NCI-H2107 treated with DMSO at 0.1 percent for 48 hours (cell line): Measurements from ENCODE around the gene TOP3A.
"Not testable (repeated sequence)": the region's sequence is repeated elsewhere in the genome, so short reads cannot be mapped to it uniquely, and the experiment has no call there.

Source experiments
- DNase-seq: peaks from one replicate; lab custom pipeline; 2025; ENCODE audit not compliant: unreplicated experiment; lab: John Stamatoyannopoulos, UW

TOP3A gene

DNA sequence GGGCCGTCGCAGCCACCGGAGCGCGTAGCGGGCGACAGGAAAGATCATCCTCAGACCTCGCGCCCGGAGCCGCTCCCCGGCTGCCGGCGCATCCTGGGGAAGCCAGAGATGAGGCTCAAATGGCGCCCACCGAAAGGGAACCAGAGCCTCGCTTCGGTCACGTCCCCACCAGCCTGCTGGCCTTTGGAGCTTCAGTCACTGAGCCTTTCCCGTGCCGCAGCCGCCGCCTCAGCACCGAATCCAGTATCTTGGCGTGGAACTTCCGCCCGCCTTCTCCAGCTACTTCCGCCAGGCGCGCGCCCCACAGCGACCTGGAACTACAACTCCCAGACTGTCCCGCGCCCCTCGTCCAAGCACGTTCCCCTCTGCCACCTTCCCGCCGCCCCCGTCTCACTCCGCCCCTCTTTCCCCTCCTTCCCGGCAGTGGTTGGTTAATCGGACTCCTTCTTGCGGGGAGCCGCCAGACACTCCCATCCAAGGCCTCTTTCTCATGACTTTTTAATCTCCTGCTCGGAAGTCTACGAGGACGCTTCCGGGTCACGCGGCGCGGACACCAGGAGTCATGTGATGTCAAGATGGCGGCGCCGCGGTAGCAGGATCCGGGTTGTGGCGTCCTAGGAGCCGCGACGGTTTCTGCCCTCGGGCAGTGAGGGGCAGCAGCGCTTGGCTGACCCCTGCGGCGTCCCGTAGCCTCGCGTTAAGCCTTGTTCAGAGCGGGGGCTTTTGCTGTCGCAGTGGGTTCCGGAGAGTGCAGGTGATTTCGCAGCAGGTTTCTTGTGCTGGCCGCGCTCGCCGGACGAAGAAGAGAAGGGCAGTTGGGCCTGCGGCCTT is at the start of gene TOP3A, which contains the start of gene SMCR8:
Gene TOP3A, minus strand, starts transcription at position 264 of the 831 bp plus-strand sequence. Its CDS starts 216 bp downstream, at position 48.
Gene SMCR8, plus strand, starts transcription at position 563 of the 831 bp plus-strand sequence. CDS start 497 bp downstream, outside the sequence.
- peak; percentile 83 for DNase-seq

DNA sequence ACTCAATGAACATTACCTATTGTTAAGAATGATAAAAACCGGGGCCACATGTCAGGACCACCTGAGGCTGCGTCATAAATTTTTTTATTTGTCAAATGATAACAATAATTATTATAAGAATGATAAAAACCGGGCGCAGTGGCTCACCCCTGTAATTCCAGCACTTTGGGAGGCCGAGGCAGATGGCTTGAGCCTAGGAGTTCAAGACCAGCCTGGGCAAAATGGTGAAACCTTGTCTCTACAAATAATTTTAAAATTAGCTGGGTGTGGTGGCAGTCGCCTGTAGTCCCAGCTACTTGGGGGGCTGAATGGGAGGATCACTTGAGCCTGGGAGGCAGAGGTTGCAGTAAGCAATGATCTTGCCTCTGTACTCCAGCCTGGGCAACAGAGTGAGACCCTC is 49.4 kb upstream of the TOP3A start:
- DNase-seq, result no peak

DNA sequence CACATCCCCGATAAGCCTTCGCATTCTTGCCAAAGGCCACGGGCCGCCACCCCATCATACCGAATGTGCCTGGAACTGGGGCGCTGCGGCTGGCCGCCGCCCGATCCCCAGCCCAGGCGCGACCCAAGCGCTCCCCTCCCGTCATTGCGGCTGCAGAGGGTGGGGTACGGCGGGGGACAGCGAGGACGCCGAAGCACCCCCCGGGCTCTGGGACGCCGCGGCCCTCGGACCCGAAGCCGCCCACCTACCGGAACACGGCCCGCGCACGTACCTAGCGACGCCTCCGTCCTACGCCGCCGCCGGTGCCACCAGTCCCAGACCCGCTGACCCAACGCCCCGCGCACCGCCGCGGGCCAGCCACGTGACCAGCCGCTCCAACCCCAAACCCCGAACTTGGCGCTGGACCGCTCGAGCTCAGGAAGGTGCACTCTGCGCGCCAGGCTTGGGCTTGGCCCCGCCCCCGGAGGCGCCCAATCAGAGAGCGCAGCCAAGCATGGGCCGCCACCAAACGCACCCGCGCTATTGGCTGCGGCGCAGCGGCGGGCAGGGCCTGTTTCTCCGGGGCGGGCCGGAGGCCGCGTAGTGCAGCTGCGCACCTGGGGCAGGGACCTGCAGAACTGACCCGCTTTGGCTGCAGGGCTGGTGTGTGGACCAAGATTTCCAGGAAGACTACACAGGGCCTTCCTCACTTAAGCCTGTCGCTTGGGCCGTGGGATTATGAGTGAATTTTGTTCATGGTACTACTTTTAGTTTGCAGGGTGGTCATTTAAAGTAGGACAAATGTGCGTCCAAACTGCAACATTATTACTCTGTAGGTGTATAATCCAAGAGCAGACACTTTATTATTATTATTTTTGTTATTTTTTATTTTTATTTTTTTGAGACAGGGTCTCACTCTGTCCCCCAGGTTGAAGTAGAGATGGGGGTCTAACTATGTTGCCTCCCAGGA is 48.6 kb upstream of the TOP3A start, which contains the start of gene SHMT1:
Gene SHMT1, minus strand, starts transcription at position 450 of the 949 bp plus-strand sequence. CDS start 7,569 bp downstream, outside the sequence.
- DNase-seq, result peak; percentile 51

GRCh38 chr17:18362698-18363100 is 47.9 kb upstream of the TOP3A start:
- DNase-seq, result no peak

DNA sequence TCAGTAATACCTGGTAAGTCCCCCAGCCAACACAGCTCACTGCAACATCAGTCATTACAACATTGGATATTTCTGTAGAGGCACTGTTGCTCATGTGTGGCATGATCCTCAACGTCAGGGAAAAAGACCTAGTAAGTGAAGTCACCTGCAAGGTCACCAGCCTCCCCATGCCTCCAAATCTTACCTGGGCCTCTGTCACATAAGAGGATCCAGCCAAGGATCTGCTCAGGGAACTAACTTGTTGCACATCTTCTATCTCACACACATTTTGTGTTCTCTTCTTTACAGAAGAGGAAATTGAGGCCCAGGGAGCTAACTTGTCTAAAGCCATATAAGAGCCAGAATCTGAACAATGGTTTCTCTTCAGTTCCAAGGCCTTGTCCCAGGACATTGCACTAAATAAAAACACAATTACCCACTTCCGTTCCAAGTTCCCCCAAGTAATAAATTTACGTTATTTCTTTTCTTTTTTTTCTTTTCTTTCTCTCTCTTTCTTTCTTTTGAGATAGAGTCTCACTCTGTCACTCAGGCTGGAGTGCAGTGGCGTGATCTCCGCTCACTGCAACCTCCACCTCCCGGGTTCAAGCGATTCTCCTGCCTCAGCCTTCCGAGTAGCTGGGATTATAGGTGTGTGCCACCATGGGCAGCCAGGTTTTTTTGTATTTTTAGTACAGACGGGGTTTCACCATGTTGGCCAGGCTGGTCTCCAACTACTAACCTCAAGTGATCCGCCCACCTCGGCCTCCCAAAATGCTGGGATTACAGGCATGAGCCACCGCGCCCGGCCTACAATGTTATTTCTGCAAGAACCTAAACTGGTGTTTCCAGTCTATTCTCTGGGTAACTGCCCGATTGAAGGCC is 47.3 kb upstream of the TOP3A start:
- DNase-seq, result no peak

DNA sequence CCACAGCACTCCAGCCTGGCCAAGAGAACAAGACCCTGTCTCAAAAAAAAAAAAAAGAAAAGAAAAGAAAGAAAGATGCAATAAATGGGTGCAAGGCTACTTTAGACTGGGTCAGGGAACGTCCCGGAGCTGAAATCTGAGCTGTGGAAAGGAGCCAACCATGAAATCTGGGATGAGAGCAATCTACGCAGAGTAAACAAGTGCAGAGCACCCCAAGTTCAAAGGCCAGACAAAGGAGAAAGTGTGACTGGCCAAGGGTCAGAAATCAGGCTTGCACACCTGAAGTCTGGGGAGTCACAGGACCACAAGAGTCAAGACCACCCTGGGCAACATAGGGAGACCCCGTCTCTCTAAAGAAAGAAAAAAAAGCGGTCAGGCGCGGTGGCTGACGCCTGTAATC is 45.7 kb upstream of the TOP3A start:
- no peak for DNase-seq

DNA sequence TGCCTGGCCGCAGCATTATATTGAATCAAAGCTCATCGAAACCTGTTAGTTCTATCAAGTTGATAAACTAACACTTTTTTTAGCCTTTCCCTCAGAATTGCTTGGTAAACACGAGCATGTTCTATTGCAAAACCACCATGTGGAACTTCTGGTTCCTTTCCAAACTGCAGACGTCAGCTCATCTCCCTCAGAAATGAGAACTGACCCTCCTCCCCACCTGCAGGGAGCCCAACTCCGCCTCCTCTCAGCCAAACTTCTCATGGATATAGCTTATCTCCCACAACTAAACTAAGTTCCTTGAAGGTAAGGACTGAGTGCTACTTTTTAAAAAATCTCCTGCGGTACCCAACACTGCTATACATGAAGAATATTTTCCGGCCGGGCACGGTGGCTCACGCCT is 41.8 kb upstream of the TOP3A start:
- DNase-seq, result no peak

DNA sequence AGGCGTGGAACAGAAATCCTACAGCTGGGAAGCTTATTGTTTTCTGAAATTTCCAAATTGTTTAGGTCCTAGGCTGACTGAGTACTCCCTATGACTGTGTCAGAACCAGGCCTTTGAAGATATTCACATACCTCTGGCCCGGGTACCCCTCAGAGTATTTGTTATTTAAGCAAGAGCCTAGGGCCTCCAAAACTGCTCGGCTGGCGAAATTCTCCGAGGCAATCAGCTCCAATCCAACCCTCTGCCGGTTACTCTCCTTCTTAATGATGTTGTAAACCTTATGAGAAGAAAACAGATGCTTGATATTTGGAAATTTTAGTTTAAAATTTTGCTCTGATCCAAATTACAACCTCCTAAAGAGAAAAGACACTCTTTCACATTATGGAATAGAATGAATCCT is 38.7 kb upstream of the TOP3A start:
- DNase-seq, result no peak

DNA sequence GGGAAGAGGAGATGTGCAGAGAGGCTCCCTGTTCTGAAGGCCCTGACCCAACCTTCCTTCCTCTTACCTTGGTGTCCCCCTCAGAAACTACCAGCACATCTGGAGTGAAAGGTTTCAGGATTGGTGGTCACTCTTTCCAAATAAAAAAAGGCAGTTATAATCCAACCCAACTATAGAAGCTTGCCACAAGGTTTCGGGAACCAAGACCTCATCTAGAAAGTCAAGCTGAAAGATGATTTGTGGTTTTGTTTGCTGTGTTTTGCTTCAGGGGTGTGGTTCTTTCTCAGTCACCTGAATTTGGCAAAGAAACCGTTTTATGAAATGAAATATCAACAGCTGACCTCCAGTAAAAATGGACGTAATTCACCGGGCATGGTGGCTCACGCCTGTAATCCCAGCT is 29.2 kb upstream of the TOP3A start:
- no peak for DNase-seq

DNA sequence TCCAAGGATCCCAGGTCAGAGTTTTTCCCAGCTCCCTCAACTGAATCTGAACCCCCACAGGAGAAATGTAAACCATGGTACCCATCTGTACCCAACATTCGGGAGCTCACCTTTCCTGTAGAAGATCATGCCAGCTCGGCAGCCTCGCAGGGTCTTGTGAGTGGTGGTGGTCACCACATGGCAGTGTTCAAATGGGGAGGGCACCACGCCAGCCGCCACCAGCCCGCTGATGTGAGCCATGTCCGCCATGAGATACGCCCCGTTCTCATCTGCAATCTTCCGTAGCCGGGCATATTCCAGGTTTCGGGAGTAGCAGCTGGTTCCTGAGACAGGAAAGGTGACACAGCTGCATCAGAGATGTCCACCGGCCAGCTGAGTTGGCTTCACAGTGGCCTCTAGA is 25.1 kb upstream of the TOP3A start:
- no peak for DNase-seq

DNA sequence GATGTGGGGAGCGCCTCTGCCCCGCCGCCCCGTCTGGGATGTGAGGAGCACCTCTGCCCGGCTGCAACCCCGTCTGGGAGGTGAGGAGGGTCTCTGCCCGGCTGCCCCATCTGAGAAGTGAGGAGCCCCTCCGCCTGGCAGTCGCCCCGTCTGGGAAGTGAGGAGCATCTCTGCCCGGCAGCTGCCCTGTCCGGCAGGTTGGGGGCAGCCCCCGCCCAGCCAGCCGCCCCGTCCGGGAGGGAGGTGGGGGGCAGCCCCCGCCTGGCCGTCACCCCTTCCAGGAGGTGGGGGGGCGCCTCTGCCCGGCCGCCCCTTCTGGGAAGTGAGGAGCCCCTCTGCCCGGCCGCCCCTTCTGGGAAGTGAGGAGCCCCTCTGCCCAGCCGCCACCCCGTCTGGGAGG is 23.4 kb upstream of the TOP3A start:
- not testable (repeated sequence) for DNase-seq

DNA sequence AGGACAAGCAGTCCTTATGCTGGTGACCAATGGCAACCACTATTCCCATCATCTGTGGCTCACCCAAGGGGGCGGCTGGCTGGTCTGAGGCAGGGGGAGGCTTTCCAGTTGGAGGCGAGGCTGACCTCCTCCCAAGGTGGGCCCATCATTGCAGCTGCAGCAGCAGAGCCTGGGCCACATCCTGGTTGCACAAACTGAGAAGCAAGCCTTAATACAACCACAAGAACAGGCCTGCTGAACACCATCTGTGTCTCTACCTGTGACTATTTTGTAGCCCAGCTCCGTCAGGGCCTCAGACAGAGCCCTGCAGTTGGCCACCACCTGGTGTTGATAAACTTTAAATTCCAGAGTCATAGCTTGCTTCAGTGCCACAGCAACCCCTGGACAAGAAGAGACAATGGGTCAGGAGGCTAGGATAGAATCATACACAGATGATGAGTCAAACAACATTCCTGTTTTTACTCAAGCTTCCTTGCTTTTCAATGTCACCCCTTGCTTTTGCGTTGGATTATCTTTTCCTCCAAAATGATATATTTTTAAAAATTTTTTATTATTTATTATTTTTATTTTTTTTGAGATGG is 18.2 kb upstream of the TOP3A start:
- DNase-seq, result no peak

DNA sequence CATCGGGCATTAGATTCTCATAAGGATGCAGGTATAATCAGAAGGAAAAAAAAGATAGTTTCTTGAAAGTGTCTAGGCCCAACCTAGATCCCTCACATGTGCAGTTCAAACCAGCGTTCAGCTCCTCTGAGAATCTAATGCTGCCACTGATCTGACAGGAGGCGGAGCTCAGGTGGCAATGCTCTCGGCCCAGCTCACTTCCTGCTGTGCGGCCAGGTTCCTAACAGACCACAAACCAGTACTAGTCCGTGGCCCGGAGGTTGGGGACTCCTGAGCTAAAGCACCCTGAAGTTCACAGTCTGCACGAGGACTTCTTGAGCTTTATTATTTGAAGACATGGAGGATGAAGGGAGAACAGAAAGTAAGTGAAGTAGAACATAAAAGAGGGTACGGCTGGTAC is 17.1 kb upstream of the TOP3A start:
- no peak for DNase-seq

DNA sequence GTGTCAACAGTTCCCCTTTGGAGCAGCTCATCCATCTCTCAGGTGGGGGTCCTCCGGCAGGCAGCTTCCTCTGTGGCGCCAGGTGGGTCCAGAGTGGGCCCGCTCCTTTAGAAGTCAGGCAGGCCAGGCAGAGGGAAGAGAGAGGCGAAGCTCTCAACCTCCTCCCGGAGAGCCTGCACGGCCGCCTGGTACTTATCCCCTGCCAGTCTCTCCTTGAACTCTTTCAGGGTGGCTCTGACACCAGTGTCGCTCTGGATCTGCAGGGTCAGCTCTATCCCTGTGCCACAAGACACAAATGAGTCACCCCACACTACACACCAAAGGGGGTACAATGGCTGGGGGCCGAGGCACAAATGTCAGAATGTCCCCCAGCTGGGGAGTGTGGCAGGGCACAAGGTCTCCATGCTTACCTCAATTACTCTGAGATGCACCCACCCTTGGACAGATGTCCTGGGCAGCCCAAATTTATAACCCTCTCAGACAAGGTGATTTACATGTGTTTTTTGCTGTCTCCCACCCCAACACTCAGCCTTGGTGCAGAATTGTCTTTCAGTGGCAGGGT is 13.9 kb upstream of the TOP3A start:
- DNase-seq, result no peak

DNA sequence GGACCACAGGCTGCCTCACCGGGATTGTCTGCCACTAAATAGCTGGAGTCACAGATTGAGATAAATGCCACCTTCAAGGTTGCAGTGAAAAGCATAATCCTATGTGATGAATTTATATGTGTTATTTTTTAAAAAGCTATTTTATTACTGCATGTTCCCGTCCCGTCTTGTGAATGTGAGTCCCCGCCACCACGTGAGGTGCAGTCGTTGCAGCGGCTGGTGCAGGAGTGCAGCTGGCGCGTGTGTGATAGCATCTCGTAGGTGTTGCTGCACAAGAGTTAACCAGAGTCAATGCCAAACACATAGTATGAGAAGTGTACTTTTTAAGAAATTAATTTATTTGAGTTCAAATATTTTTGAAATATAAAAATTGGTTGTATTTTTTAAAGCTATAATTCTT is 12.8 kb upstream of the TOP3A start:
- no peak for DNase-seq

GRCh38 chr17:18327093-18327492 is 12.3 kb upstream of the TOP3A start:
- no peak for DNase-seq

DNA sequence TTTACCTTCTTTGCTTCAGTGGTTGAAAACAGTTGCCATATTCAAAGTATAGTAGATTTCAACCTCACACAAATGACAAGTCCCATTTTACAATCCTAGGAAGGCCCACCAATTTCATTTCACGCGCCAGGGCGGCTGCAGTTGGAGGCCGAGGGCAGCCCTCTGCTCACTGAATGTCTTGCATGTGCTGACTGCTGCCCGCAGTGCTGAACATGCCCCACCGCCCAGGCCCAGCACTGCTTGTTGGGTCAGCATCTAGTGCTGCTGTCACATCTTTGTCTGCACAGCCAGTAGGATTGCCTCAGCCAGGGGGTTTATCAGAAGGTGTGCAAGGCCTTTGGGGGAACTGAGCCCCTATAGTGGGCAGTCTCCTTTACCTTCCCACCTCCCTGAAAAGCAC is 11.8 kb upstream of the TOP3A start:
- no peak for DNase-seq

- DNase-seq, result no peak
Measured at GRCh38 chr17:18326039-18326438, 11.2 kb upstream of the TOP3A start.

DNA sequence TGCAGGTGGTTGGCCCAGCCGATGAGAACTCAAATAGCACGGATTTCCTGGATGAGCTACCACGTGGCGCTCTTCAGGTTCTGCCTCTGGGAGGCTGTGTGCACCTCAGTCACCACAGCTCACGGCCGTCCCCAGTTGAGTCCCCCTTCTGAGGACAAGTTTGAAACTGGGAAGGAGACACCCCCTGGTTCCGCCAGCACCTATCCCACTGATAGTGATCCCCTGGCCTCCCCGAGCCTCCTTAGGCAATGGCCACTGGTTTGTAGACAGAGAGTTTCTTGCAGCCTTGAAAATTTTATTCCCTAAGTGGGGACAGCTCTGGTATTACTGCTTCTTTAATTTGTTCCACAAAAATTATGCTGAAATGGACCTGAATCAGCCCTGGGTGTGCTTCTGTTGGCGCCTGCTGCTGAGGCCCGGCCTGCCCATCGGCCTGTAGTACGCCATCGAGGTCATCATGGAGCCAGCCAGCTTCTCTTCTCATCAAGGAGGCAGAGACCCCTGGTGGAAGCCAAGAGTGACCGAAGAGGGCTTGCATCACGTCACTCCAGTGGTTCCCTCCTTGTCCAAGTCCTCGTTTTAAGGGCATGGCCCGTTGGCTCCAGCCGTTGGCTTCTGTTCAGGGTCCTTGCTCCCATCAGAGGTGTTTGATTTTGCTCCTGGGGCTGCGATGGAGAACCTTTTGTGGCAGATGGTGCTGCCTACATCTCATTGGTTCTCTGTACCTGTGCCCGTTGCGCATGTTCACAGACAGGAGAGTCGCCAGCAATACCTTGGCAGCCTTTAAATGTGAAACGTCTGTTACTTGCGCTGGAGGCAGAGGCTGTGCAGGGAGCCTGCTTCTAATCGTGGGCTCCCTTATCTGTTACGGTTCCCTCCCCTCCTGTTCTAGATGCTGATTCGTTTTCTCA is 9.6 kb upstream of the TOP3A start:
- DNase-seq, result no peak
